ENCODE measurements around the gene NR3C2.

Gene NR3C2

GRCh38 chr4:148076964-148077363 lies 365.2 kb downstream of the NR3C2 start:
- DNase-seq (ENCODE audit: low read depth), result no peak
- no peak overlapping the region for H3K4me3 ChIP-seq (ENCODE audit: low read depth, low read length)
- no peak for TF ChIP-seq CTCF (IDR thresholded peaks at IDR 0.05; ENCODE audit: insufficient read depth, low read depth, low read length, missing control alignments)

GRCh38 chr4:148075438-148075837 lies 366.8 kb downstream of the NR3C2 start:
- no peak for TF ChIP-seq CTCF (IDR thresholded peaks at IDR 0.05; ENCODE audit: insufficient read depth, low read depth, low read length, missing control alignments)
- DNase-seq (ENCODE audit: low read depth), result no peak
- no peak overlapping the region for H3K4me3 ChIP-seq (ENCODE audit: low read depth, low read length)

GRCh38 chr4:148074462-148074861 lies 367.8 kb downstream of the NR3C2 start:
- no peak for DNase-seq (ENCODE audit: low read depth)
- TF ChIP-seq CTCF (IDR thresholded peaks at IDR 0.05; ENCODE audit: insufficient read depth, low read depth, low read length, missing control alignments), result no peak
- H3K4me3 ChIP-seq (ENCODE audit: low read depth, low read length), result no peak overlapping the region

GRCh38 chr4:148073349-148073748 lies 368.9 kb downstream of the NR3C2 start:
- H3K4me3 ChIP-seq (ENCODE audit: low read depth, low read length), result no peak overlapping the region
- DNase-seq (ENCODE audit: low read depth), result no peak
- TF ChIP-seq CTCF (IDR thresholded peaks at IDR 0.05; ENCODE audit: insufficient read depth, low read depth, low read length, missing control alignments), result no peak

- TF ChIP-seq CTCF (IDR thresholded peaks at IDR 0.05; ENCODE audit: insufficient read depth, low read depth, low read length, missing control alignments), result no peak
- no peak overlapping the region for H3K4me3 ChIP-seq (ENCODE audit: low read depth, low read length)
- DNase-seq (ENCODE audit: low read depth), result no peak
These were observed 369.4 kb downstream of the NR3C2 start for GRCh38 chr4:148072789-148073188.

- TF ChIP-seq CTCF (IDR thresholded peaks at IDR 0.05; ENCODE audit: insufficient read depth, low read depth, low read length, missing control alignments), result no peak
- DNase-seq (ENCODE audit: low read depth), result no peak
- no peak overlapping the region for H3K4me3 ChIP-seq (ENCODE audit: low read depth, low read length)
These were observed 371.2 kb downstream of the NR3C2 start for GRCh38 chr4:148071009-148071408.

GRCh38 chr4:148069895-148070178 lies 372.4 kb downstream of the NR3C2 start:
- no peak for TF ChIP-seq CTCF (IDR thresholded peaks at IDR 0.05; ENCODE audit: insufficient read depth, low read depth, low read length, missing control alignments)
- DNase-seq (ENCODE audit: low read depth), result no peak
- H3K4me3 ChIP-seq (ENCODE audit: low read depth, low read length), result no peak overlapping the region
